WTC11 (cell line): Measurements from ENCODE around the gene ARHGAP42.
"Not testable (repeated sequence)": the region's sequence is repeated elsewhere in the genome, so short reads cannot be mapped to it uniquely, and the experiment has no call there.

ENCODE experiments used
- ATF3 ChIP-seq: sonication (generic); formaldehyde crosslinking; conservative IDR thresholded peaks from 2 replicates; pipeline ENCODE4 v1.8.1; 2022; ENCODE audit warnings: mild to moderate bottlenecking, missing genetic modification reagents
- CTCF ChIP-seq: fragments of 200-600 bp; IDR thresholded peaks from 2 replicates; pipeline ENCODE4 v1.8.0; 2022; ENCODE audit warnings: antibody characterized with exemption
- JAZF1 ChIP-seq: fragments of 250-450 bp; sonication (Bioruptor Pico); IDR thresholded peaks from 2 replicates; pipeline ENCODE4 v1.9.0; 2021; ENCODE audit warnings: moderate library complexity, mild to moderate bottlenecking, inconsistent platforms
- NFYB ChIP-seq: sonication (generic); formaldehyde crosslinking; conservative IDR thresholded peaks from 2 replicates; pipeline ENCODE4 v1.8.0; 2022; ENCODE audit warnings: low read depth, missing genetic modification reagents
- STAT6 ChIP-seq: sonication (generic); formaldehyde crosslinking; conservative IDR thresholded peaks from 2 replicates; pipeline ENCODE4 v1.8.1; 2023; ENCODE audit warnings: mild to moderate bottlenecking, low read depth, missing genetic modification reagents, moderate library complexity
- ZBTB43 ChIP-seq: sonication (generic); formaldehyde crosslinking; IDR thresholded peaks from 2 replicates; pipeline ENCODE4 v1.8.1; 2023; ENCODE audit warnings: mild to moderate bottlenecking, missing genetic modification reagents
- ZNF121 ChIP-seq: sonication (generic); formaldehyde crosslinking; IDR thresholded peaks from 2 replicates; pipeline ENCODE4 v1.8.0; 2023; ENCODE audit warnings: missing genetic modification reagents
- ZNF512 ChIP-seq: sonication (generic); formaldehyde crosslinking; IDR thresholded peaks from 2 replicates; pipeline ENCODE4 v1.8.1; 2022; ENCODE audit warnings: missing genetic modification reagents, borderline replicate concordance

GRCh38 chr11:100749887-100750565 lies 62.9 kb downstream of the ARHGAP42 start:
- TF ChIP-seq CTCF; ZNF512; ZBTB43 (CRISPR knock-in tag); JAZF1 (CRISPR knock-in tag); ATF3; NFYB (CRISPR knock-in tag); ZNF121 (CRISPR knock-in tag); STAT6 (CRISPR knock-in tag): not testable (repeated sequence)
